Measurements from ENCODE around the gene DNAJB2.
"Not testable (repeated sequence)": the region's sequence is repeated elsewhere in the genome, so short reads cannot be mapped to it uniquely, and the experiment has no call there.

DNAJB2 gene

GRCh38 chr2:219286436-219287115 lies 7.4 kb downstream of the DNAJB2 start:
- no peak for DNase-seq

GRCh38 chr2:219287116-219287440 lies 7.9 kb downstream of the DNAJB2 start:
- DNase-seq = not testable (repeated sequence)

- DNase-seq = no peak
Measured at GRCh38 chr2:219287580-219288265, 8.6 kb downstream of the DNAJB2 start.

- no peak for DNase-seq
Measured at GRCh38 chr2:219289195-219289536, 10.0 kb downstream of the DNAJB2 start.

- no peak for DNase-seq
Measured at GRCh38 chr2:219289537-219290361, 10.6 kb downstream of the DNAJB2 start.

GRCh38 chr2:219290381-219291171 lies 11.4 kb downstream of the DNAJB2 start:
- DNase-seq = no peak

GRCh38 chr2:219291394-219291793 lies 12.2 kb downstream of the DNAJB2 start:
- DNase-seq = no peak

- peak in 1 of 2 donors; percentile 6 for DNase-seq
Measured at GRCh38 chr2:219291910-219292490, 12.8 kb downstream of the DNAJB2 start.

- no peak for DNase-seq
Measured at GRCh38 chr2:219292616-219293015, 13.4 kb downstream of the DNAJB2 start.

- no peak for DNase-seq
Measured at GRCh38 chr2:219293736-219294231, 14.6 kb downstream of the DNAJB2 start.

- peak; percentile 92 for DNase-seq
Measured at GRCh38 chr2:219294356-219295351, 15.5 kb downstream of the DNAJB2 start.

- DNase-seq = no peak
Measured at GRCh38 chr2:219296142-219296541, 17.0 kb downstream of the DNAJB2 start.

GRCh38 chr2:219296631-219297391 lies 17.6 kb downstream of the DNAJB2 start:
- no peak for DNase-seq

- DNase-seq = no peak
Measured at GRCh38 chr2:219297766-219298456, 18.7 kb downstream of the DNAJB2 start.

GRCh38 chr2:219298759-219299371 lies 19.7 kb downstream of the DNAJB2 start:
- DNase-seq = peak; percentile 86 to 89

- DNase-seq = no peak
Measured at GRCh38 chr2:219299372-219299760, 20.2 kb downstream of the DNAJB2 start.

GRCh38 chr2:219300022-219300421 lies 20.9 kb downstream of the DNAJB2 start:
- no peak for DNase-seq

- no peak for DNase-seq
Measured at GRCh38 chr2:219302412-219302968, 23.3 kb downstream of the DNAJB2 start.

- DNase-seq = no peak
Measured at GRCh38 chr2:219304223-219304622, 25.1 kb downstream of the DNAJB2 start.

Data from CD4-positive, alpha-beta T cell treated with Interleukin-4 for 1 hour (primary cell).